Neural progenitor cell (in vitro differentiated cells): ENCODE measurements around the gene STARD7. TPM values are rescaled to one million over a fixed set of nuclear protein-coding genes. Genes with fewer than 3 reads are reported as not detected.

Experiments used
- DNase-seq: peaks from one replicate; pipeline ENCODE4 v3.0.0-alpha.2; 2016; ENCODE audit warnings: low spot score
- H2AFZ ChIP-seq: fragments of 200-600 bp; sonication (generic); replicated peaks from 2 replicates; pipeline ENCODE4 v1.6.1; 2016; ENCODE audit warnings: antibody characterized with exemption
- H3F3A ChIP-seq: fragments of 200-600 bp; sonication (generic); 2 replicates; pipeline ENCODE4 v1.6.1; 2016; ENCODE audit warnings: antibody characterized with exemption, low read depth
- H3K27ac ChIP-seq: fragments of 200-600 bp; sonication (generic); 2 replicates; pipeline ENCODE4 v1.5.1; 2016; ENCODE audit warnings: mild to moderate bottlenecking
- H3K27me3 ChIP-seq: fragments of 200-600 bp; sonication (generic); 2 replicates; pipeline ENCODE4 v1.6.1; 2016; ENCODE audit warnings: mild to moderate bottlenecking, moderate library complexity
- H3K36me3 ChIP-seq: fragments of 200-600 bp; sonication (generic); 2 replicates; pipeline ENCODE4 v1.5.1; 2016
- H3K4me1 ChIP-seq: fragments of 200-600 bp; sonication (generic); 2 replicates; pipeline ENCODE4 v1.6.1; 2016; ENCODE audit warnings: mixed run types
- H3K4me2 ChIP-seq: fragments of 200-600 bp; sonication (generic); 2 replicates; pipeline ENCODE4 v1.6.1; 2016
- H3K4me3 ChIP-seq: fragments of 200-600 bp; sonication (generic); 2 replicates; pipeline ENCODE4 v1.5.1; 2016
- H3K79me2 ChIP-seq: fragments of 200-600 bp; sonication (generic); 2 replicates; pipeline ENCODE4 v1.6.1; 2016; ENCODE audit warnings: low read depth
- H3K9ac ChIP-seq: fragments of 200-600 bp; sonication (generic); 2 replicates; pipeline ENCODE4 v1.6.1; 2016
- H3K9me3 ChIP-seq: fragments of 200-600 bp; sonication (generic); 2 replicates; pipeline ENCODE4 v1.5.1; 2016; ENCODE audit warnings: low read depth
- H4K20me1 ChIP-seq: fragments of 200-600 bp; sonication (generic); 2 replicates; pipeline ENCODE4 v1.6.1; 2016; ENCODE audit warnings: low read depth
- H3K27ac Mint-ChIP-seq: 3 replicates; pipeline ENCODE4 v1.8.0; 2021; ENCODE audit warnings: mixed read lengths
- H3K27me3 Mint-ChIP-seq: 2 replicates; pipeline ENCODE4 v1.8.0; 2022; ENCODE audit warnings: low read depth, mild to moderate bottlenecking, inconsistent platforms, moderate library complexity, mixed read lengths; ENCODE audit not compliant: insufficient read depth
- H3K36me3 Mint-ChIP-seq: 3 replicates; pipeline ENCODE4 v1.8.0; 2021; ENCODE audit warnings: mixed read lengths
- H3K4me1 Mint-ChIP-seq: 3 replicates; pipeline ENCODE4 v1.8.0; 2021; ENCODE audit warnings: mixed read lengths
- H3K4me3 Mint-ChIP-seq: 3 replicates; pipeline ENCODE4 v1.8.0; 2021; ENCODE audit warnings: mild to moderate bottlenecking, moderate library complexity, mixed read lengths
- H3K9me3 Mint-ChIP-seq: 3 replicates; pipeline ENCODE4 v1.8.0; 2020; ENCODE audit warnings: mixed read lengths
- EZH2 ChIP-seq: fragments of 200-600 bp; sonication (generic); IDR thresholded peaks from 2 replicates; pipeline ENCODE4 v1.6.1; 2017; ENCODE audit warnings: antibody characterized with exemption, mild to moderate bottlenecking, moderate library complexity
- EZH2phosphoT487 ChIP-seq: fragments of 200-600 bp; sonication (generic); IDR thresholded peaks from 2 replicates; pipeline ENCODE4 v1.6.1; 2017; ENCODE audit warnings: antibody characterized with exemption
- total RNA-seq: library from RNA; depleted of rRNA; stranded (reverse); fragments of >200 nt; gene quantifications from 2 replicates; pipeline ENCODE4 v1.2.3, GENCODE V29; 2015; ENCODE audit warnings: low replicate concordance
- TF ChIP-seq, protein P1 (sequence below): fragments of 200-600 bp; sonication (generic); IDR thresholded peaks from 2 replicates; pipeline ENCODE4 v1.5.1; 2017; ENCODE audit warnings: antibody characterized with exemption, mild to moderate bottlenecking

The STARD7 gene
- total RNA-seq, 1 donor from 2014 or later: 179 TPM

DNA sequence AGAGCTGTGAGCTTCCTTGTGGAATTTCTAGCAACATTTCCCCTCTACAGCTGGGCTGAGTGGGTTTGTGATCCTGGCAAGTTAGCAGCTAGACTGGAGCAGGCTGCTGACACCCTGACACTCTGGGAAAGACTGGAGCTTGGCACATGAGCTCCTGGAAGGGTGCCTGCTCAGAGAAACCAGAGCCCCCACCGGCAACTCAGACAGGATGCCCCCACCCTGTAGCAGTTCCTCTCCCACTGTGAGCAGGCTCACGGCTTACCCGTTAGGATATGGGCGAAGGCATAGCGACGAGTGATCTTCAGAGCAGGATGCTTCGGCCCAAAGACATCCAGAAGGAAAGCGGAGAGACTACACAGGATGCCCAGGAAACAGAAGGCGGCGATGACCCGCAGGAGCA, 45.9 kb upstream of the STARD7 start:
- DNase-seq: no peak
- no peaks in the 10 kb centered on the region for H3K9me3 Mint-ChIP-seq
- Histone ChIP-seq H3K9ac (no peak overlapping the region), H4K20me1 (peaks cover 5% of the 10 kb centered on the region), H3K4me2 (no peak overlapping the region), H3K27ac (no peak overlapping the region), H3K4me3 (no peak overlapping the region), H3K79me2 (peaks cover 6% of the 10 kb centered on the region), H3K9me3 (no peaks in the 10 kb centered on the region), H3K36me3 (no peaks in the 10 kb centered on the region), H2AFZ (no peak overlapping the region), H3K4me1 (no peaks in the 10 kb centered on the region), H3K27me3 (no peaks in the 10 kb centered on the region), H3F3A (peaks cover 2% of the 10 kb centered on the region)
- H3K36me3 Mint-ChIP-seq: peaks cover 12% of the 10 kb centered on the region
- TF ChIP-seq EZH2phosphoT487 (no peak), EZH2 (no peak)
- TF ChIP-seq, protein P1, sequence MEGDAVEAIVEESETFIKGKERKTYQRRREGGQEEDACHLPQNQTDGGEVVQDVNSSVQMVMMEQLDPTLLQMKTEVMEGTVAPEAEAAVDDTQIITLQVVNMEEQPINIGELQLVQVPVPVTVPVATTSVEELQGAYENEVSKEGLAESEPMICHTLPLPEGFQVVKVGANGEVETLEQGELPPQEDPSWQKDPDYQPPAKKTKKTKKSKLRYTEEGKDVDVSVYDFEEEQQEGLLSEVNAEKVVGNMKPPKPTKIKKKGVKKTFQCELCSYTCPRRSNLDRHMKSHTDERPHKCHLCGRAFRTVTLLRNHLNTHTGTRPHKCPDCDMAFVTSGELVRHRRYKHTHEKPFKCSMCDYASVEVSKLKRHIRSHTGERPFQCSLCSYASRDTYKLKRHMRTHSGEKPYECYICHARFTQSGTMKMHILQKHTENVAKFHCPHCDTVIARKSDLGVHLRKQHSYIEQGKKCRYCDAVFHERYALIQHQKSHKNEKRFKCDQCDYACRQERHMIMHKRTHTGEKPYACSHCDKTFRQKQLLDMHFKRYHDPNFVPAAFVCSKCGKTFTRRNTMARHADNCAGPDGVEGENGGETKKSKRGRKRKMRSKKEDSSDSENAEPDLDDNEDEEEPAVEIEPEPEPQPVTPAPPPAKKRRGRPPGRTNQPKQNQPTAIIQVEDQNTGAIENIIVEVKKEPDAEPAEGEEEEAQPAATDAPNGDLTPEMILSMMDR: no peak
- peaks cover 11% of the 10 kb centered on the region for H3K4me1 Mint-ChIP-seq
- no peak overlapping the region for H3K27ac Mint-ChIP-seq
- H3K27me3 Mint-ChIP-seq: peaks cover 2% of the 10 kb centered on the region
- no peak overlapping the region for H3K4me3 Mint-ChIP-seq

DNA sequence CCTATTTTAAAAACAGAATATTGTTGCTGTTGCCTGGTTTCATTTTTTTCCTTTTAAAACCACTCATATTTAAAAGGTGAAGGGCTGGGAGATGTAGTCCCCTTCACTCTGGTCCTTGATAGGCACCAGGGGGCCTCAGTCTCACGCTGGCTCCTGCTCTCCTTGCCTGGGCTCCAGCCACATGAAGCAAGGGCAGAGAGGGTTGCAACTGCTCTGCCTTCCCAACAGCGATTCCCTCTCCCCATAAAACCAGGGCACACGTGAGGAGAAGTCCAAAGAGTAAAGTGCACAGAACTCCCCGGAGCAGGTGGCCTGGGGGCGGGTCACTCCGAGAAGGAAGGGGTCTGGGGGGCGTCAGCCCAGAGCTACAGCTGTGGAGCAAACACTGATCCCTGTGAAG, 44.4 kb upstream of the STARD7 start:
- Mint-ChIP-seq H3K9me3 (no peaks in the 10 kb centered on the region), H3K27me3 (peaks cover 2% of the 10 kb centered on the region), H3K4me1 (peaks cover 10% of the 10 kb centered on the region), H3K4me3 (no peak overlapping the region), H3K27ac (no peak overlapping the region), H3K36me3 (peaks cover 12% of the 10 kb centered on the region)
- no peak for DNase-seq
- H3K4me1 ChIP-seq: no peaks in the 10 kb centered on the region
- peaks cover 1% of the 10 kb centered on the region for H4K20me1 ChIP-seq
- H3K4me2 ChIP-seq: no peak overlapping the region
- H3K9me3 ChIP-seq: no peaks in the 10 kb centered on the region
- H3F3A ChIP-seq: peaks cover 2% of the 10 kb centered on the region
- H3K27ac ChIP-seq: no peak overlapping the region
- TF ChIP-seq, protein P1: no peak
- no peak for TF ChIP-seq EZH2phosphoT487
- TF ChIP-seq EZH2: no peak
- no peak overlapping the region for H3K9ac ChIP-seq
- no peaks in the 10 kb centered on the region for H3K27me3 ChIP-seq
- no peaks in the 10 kb centered on the region for H3K36me3 ChIP-seq
- H2AFZ ChIP-seq: no peak overlapping the region
- no peaks in the 10 kb centered on the region for H3K79me2 ChIP-seq
- no peak overlapping the region for H3K4me3 ChIP-seq

DNA sequence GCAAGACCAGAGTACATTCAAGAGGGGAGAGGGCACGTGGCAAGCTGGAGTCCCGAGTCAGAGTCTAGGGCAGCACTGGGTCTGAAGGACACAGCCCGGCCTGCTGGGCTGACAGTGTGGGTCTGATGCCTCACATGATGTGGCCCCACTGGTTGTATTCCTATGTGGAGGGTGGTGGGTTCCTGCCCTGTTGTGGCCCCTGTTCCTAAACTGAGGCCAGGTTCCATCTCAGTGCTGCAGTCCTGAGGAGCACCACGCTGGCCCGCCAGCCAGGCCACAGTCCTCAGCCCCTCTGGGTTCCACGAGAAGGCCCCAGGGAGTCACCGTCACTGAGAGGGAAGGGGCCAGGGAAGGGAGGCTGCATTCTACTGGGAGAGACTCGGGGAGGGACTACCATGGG, 43.9 kb upstream of the STARD7 start:
- Mint-ChIP-seq H3K4me3 (no peak overlapping the region), H3K9me3 (no peaks in the 10 kb centered on the region), H3K4me1 (peaks cover 10% of the 10 kb centered on the region), H3K27ac (peak overlapping the region; percentile 10), H3K27me3 (peaks cover 2% of the 10 kb centered on the region), H3K36me3 (peaks cover 12% of the 10 kb centered on the region)
- Histone ChIP-seq H4K20me1 (no peaks in the 10 kb centered on the region), H2AFZ (no peak overlapping the region), H3K9ac (no peak overlapping the region), H3K27ac (no peak overlapping the region), H3K4me2 (no peak overlapping the region), H3K79me2 (no peaks in the 10 kb centered on the region), H3K4me1 (no peaks in the 10 kb centered on the region), H3F3A (peaks cover 2% of the 10 kb centered on the region), H3K36me3 (no peaks in the 10 kb centered on the region), H3K4me3 (no peak overlapping the region), H3K9me3 (no peaks in the 10 kb centered on the region), H3K27me3 (no peaks in the 10 kb centered on the region)
- no peak for TF ChIP-seq EZH2
- no peak for TF ChIP-seq EZH2phosphoT487
- TF ChIP-seq, protein P1: no peak
- no peak for DNase-seq
